HG03025 (cell line): ENCODE measurements around the gene ACSM2A.
"Not testable (repeated sequence)": the region's sequence is repeated elsewhere in the genome, so short reads cannot be mapped to it uniquely, and the experiment has no call there.

Experiments used
- ATAC-seq: cut with Tn5 transposase; IDR thresholded peaks from one replicate; pipeline ENCODE4 v1.9.1; 2021; ENCODE audit warnings: mild to moderate bottlenecking, moderate library complexity; ENCODE audit not compliant: unreplicated experiment, low FRiP score

ACSM2A gene, protein sequence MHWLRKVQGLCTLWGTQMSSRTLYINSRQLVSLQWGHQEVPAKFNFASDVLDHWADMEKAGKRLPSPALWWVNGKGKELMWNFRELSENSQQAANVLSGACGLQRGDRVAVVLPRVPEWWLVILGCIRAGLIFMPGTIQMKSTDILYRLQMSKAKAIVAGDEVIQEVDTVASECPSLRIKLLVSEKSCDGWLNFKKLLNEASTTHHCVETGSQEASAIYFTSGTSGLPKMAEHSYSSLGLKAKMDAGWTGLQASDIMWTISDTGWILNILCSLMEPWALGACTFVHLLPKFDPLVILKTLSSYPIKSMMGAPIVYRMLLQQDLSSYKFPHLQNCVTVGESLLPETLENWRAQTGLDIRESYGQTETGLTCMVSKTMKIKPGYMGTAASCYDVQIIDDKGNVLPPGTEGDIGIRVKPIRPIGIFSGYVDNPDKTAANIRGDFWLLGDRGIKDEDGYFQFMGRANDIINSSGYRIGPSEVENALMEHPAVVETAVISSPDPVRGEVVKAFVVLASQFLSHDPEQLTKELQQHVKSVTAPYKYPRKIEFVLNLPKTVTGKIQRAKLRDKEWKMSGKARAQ

DNA sequence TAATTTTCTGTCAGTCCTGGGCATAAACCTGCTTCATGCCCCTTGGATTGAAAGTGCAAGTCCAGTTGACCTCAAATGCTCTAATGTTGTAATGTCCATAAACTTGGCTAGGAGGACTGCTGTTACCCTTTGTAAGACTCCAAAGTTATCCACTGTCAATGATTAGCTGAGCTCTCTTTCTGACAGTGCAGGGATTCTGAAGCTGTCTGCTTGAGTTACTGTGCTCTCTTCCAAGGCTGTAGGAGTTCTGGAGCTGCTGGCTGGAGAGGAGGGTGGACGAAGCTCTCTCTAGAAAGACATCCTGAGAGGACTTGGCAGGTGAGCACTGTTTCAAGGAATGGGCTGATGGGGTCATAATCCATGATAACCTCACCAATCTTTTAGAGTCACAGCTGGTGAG lies at the start of gene ACSM2A:
Gene ACSM2A (plus strand): TSS at position 158 of the 400 bp plus-strand sequence. CDS start 8,594 bp downstream, outside the sequence.
- ATAC-seq = not testable (repeated sequence)

DNA sequence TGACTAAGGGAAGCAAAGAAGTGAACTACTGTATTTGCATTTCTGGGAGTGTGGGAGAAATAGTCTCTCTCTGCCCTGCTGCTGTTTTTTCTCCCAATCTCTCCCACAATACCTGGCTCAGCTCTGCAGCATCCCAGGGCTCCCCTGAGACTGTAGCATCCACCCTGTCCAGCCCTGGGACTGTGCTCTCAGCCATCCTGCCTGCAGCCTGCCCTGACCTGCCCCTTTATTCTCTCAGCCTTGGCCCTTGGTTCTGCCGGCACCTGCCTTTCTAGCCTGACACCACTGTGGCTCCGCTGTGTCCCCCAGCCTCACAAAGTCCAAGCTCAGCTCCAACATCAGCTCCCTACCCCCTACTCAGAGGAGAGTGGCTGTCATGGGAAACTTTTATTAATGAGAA lies 48.7 kb upstream of the ACSM2A start:
- ATAC-seq = no peak

DNA sequence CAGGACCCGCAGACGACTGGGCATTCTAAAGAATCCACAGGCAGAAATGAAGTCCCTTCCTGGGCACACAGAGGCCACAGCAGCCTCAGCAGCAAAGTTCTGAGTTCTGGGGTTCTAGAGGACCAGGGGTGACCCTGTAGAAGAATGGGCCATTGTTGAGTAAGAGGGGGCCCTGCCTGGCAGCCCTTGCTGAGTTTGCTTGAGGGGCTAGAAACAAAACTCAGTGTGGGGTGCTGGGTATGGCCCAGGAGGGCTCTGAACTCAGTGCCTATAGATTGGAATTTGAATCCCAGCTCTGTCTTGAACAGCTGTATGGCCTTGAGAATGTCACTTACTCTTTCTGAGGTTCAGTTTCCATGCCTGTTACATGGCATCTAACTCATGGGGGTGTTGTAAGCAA lies 46.7 kb upstream of the ACSM2A start, which contains the start of gene PDILT:
Gene PDILT (minus strand): TSS at position 101 of the 400 bp plus-strand sequence. CDS start 5,437 bp downstream, outside the sequence.
- ATAC-seq = no peak

DNA sequence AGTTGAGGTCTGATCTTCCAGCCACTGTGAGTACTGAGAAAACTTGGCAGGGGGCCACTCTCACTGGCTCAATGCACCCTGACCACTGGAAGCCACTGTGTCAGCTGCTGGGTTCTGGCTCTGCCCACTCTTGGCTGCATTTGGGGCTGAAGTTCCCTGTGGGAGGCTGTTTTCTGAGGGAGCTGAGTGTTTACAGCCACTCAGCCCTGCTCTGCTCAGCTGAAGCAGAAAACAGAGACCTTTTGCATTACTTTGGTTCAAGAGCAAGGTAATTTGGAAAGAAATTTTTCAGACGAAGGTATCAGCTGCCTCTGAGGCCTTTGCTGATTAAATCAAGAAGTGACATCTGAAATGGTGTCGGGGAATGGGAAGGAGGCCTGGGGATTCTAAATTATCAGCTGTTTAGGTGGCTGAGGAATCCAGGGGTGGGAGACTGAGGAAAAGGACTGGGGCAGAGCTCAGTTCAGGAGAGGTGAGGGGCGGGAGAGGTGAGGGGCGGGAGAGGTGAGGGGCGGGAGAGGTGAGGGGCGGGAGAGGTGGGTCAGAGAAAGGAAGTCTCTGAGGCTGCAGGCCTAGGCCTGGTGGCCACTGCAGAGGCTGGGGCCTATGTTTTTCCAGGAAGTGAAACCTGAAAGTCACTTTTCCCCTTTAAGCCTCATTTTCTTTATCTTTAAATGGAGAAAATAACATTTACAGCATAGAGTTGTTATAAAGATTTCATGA lies 41.8 kb upstream of the ACSM2A start, which contains the start of gene ACSM5:
Gene ACSM5 (plus strand): TSS at position 137 of the 723 bp plus-strand sequence. CDS start 1,951 bp downstream, outside the sequence.
- no peak for ATAC-seq

DNA sequence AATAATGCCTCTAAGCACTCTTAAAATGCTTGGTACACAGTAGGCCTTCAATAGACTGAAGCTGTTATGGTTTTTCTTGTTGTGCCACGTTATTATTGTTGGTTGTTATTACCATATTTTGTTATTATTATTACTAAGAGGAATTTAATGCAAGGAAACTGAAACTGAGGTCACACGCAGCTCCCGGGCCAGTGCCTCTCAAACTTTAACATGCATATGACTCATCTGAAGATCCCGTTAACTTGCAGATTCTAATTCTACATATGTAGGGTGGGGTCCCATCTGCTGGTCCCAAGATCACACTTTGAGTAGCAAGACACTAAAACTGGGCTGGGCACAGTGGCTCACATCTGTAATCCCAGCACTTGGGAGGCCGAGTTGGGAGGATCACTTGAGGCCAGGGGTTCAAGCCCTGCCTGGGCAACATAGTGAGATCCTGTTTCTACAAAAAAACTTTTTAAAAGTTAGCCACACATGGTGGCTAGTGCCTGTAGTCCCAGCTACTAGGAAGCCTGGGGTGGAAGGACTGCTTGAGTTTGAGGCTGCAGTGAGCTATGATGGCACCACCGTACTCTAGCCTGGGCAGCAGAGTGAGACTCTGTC lies 41.1 kb upstream of the ACSM2A start:
- no peak for ATAC-seq

DNA sequence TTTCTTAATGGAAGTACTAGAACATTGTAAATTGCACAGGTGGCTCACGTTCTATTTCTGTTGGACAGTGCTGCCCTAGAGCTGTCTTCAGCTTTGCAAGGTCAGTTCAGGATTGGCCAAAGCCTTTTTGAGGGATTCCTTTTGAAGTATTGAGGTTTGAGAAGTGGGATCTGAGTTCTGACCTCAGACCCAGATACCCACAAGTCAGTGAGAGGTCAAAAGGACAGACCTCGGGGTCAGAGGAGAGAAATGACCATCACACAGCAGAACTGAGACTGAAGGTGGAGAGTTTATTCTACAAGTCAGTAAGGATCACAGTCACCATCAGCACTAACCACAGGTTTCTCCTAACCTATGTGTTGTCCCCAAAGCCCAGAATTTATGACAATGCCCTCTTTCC lies 40.3 kb upstream of the ACSM2A start:
- no peak for ATAC-seq

DNA sequence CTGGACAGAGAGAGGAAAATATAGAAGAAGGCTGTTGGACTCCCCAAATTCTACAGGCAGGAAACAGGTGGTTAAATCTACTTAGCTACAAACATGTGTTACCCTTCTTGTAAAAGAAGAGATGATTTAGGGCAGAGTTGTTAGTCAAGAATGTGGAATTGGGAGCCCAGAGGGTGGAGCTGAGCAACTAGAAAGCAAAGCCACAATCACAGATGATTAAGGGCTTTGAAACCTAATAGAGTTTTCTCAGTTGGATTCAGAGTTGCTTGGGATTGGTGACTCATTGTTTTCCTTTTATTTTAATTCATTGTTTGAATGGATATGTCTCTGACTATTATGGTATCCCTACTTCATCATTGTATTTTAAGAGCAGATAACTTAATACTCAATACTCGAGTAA lies 35.8 kb upstream of the ACSM2A start:
- ATAC-seq = no peak

DNA sequence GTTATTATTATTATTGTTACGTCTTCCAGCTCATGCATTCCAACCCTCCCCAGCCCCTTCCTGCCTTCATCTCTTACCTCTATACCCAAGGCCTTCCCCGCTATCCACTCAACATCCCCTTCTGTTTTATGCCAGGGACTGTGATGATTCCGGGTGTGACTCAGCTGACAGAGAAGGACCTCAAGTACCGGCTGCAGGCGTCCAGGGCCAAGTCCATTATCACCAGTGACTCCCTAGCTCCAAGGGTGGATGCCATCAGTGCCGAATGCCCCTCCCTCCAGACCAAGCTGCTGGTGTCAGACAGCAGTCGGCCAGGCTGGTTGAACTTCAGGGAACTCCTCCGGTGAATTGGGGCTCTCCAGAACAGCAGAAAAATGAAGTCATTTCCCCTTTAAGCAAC lies 32.2 kb upstream of the ACSM2A start:
- not testable (repeated sequence) for ATAC-seq

DNA sequence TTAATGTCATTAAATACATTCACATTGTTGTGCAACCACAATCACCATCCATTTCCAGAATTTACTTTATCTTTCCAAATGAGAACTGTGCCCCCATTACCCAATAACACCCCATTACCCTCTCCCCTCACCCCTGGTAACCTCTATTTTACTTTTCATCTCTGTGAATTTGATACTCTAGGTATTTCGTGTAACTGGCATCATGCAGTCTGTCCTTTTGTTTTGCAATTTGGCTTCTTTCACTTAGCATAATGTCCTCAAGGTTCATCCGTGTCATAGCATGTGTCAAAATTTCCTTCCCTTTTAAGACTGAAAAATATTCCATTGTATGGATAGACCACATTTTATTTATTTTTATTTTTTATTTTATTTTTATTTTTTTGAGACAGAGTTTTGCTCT lies 29.6 kb upstream of the ACSM2A start:
- not testable (repeated sequence) for ATAC-seq

DNA sequence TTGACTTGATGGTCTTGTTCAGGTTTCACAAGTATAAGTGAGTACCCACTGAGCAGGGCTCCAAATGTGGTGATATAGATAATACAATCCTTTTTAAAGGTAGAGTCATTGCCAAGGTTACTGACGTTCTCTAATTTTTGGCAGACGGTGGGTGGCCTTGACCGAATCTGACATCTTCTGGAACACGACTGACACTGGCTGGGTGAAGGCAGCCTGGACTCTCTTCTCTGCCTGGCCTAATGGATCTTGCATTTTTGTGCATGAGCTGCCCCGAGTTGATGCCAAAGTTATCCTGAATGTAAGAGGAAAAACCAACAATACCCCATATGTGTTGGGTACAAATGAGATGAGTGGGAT lies 27.6 kb upstream of the ACSM2A start:
- not testable (repeated sequence) for ATAC-seq

DNA sequence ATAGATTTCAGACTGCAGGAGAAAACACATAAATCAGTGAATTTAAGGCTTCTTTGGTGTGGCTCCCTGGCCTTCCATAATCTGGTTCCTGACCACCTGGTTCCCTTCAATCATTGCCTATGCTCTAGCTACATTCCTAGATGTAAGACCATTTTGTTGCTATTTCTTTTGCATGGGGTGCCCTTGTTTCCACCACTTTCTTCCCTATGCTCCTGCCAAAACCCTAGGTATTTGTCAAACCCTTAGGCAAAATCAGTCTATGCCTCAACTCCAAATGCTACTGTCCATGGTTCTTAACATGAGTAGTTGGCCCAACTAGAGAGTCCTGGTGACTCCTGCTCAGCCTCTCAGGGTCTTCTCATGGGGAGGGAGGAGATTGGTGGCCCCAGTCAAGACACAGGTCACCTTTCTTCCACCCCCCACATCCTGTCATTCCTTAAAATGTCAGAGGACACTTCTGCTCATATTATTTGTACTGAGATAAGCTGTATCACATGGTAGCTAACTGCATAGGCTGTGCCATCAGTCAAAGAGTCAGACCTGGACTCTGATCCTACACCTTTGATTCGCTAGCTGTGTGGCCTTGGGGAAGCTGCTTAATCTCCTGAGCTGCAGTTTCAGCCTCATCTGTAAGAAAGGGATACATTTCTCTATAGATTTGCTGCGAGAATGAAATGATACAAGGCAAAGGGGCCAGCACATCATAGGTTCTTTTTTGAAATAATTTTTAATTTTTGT lies 27.0 kb upstream of the ACSM2A start:
- no peak for ATAC-seq

DNA sequence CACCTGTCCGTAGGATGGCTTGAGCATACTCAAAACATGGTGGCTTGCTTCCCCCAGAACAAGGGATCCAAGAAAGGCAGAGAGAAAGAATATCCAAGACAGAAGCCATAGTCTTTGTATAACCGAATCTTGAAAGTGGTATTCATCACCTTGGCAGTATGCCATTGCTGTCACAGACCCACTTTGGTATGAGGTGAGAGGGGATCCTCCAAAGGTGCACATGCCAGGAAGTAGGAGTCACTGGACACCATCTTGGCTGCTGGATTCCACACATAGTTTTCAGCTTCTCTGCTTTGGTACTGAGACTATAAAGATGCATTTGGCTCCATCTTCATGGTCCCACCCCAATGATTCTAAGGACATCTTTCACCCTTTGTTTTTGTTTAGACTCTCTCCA lies 23.9 kb upstream of the ACSM2A start:
- not testable (repeated sequence) for ATAC-seq

DNA sequence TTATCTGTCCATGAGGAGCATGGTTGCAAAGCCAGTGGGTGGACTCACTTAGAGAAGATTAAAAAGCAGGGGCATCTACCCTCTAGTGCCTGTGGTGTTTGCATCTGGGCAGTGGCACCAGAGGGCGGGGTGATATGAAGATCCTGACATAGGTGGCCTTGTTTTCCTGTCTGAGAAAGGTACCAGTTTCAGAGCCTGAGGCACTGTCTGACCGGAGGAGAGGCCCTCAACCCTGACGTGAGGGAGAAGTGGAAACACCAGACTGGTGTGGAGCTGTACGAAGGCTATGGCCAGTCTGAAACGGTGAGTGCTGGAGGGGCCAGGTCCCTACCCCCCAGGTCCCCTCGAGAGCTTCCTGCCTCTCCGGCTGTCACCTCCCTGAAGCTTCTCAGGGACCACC lies 21.8 kb upstream of the ACSM2A start:
- ATAC-seq = not testable (repeated sequence)

DNA sequence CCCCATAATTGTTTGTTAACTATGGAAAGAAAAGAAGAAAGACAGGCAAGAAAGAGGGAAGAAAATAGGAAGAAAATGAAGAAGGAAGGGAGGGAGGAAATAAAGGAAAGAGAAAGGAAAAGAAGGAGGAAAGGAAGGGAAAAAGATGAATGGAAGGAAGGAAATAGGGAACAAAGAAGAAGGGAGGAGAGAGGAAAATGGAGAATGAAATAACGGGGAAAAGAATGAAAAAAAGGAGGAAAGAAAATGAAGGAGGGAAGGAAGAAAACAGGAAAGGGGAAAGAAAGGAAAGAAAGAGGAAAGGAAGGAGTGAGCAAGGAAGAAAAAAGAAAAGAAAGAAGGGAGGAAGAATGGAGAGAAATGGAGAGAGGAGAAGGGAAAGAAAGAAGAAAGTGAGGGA lies 20.8 kb upstream of the ACSM2A start:
- not testable (repeated sequence) for ATAC-seq

DNA sequence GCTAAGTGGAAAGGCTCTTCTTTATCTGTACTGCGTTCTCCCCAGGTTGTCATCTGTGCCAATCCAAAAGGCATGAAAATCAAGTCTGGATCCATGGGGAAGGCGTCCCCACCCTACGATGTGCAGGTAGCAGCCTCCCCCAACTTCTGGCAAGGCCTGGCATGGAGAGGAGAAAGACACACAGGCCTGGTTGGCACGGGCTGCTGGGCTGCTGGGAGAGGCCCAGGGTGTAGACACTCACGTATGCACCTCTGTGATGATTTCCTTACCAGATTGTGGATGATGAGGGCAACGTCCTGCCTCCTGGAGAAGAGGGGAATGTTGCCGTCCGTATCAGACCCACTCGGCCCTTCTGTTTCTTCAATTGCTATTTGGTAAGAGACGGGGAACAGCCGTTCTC lies 20.4 kb upstream of the ACSM2A start:
- ATAC-seq = no peak

DNA sequence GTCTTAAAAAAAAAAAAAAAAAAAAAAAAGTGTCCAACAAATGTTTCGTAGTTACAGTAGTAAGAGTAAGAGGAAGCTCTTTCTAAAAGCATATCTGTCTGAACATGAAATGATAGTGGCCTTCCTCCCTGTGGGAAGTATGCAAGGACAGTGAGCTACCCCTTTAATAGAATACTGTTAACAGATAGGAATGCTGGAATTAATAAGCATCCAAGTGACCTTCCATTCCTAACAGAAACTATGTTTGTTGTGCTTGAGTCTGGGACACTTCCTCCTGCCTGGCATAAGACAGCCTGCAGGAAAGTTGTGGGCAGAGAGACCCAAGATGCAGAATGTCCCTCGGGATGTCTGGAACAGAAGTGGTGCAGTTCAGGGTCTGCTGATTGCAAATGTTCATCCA lies 12.4 kb upstream of the ACSM2A start:
- not testable (repeated sequence) for ATAC-seq

DNA sequence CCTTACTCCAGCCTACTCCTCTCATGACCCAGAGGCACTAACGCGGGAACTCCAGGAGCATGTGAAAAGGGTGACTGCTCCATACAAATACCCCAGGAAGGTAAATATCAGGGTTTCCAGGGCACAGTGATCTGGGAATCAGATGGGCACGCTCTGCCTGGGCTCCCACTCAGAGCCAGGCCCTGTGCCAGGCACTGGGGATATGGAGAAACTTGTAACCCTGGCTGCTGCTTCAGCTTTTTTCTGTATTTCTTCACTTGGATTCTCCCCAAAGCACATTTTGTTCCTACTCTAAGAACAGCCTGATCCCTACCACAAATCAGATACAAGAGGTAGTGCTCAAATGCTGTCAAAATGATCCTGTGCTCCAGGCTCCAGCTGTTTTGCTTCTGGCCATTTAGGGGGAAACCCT lies 11.5 kb upstream of the ACSM2A start:
- ATAC-seq = not testable (repeated sequence)

DNA sequence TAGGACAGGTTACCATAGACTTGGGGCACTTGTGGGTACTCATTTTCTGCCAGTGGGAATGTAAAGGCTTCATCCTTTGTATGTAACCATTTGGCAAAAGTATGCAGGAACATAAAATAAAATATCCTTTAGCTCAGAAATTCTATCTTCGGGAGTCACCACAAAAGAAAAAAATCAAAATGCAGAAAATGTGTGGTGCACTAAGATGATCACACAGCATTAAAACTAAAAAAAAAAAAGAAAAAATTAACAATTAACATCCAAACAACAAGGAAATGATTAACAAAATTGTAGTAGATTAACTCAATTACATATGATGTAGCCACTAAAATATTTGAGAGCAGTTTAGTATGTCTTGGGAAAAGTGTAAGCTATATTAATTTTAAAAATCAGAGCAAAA lies 10.6 kb upstream of the ACSM2A start:
- not testable (repeated sequence) for ATAC-seq

DNA sequence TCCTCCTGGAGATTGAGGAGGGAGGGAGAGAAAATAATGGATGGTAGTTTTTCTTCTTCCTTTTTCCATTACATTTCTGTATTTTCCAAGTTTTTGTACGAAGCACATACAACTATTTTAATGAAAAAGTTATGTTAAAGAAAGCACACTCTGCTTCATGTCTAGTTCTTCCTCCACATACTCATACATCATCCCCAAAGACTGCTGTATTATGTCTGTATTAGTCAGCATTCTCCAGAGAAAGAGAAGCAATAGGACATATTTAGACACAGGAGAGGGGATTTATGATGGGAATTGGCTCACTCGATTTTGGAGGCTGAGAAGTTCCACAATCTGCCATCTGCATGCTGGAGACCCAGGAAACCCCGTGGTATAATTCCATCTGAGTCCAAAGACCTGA lies 10.1 kb upstream of the ACSM2A start:
- no peak for ATAC-seq

DNA sequence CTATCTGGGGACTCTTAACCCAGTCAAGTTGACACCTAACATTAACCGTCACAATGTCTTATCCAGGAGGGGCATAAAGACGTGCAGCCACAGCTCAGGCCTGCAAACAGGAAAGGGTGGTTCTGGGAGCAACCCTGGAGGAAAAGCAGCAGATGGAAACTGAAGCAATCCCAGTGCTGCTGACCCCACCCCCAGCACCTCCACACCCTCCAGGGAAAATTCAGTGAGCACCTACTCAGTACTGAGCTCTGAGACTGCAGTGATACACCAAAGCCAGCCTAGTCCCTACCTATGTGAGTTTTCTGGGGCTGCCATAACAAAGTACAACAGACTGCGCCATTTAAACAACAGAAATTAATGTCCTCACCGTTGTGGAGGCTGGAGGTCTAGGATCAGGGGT lies 9.5 kb upstream of the ACSM2A start:
- ATAC-seq = not testable (repeated sequence)
